K562 treated with DMSO at 1 percent for 12 hours (cell line): ENCODE data around the gene RAB14. TPM values are rescaled to one million over a fixed set of nuclear protein-coding genes. Genes with fewer than 3 reads are reported as not detected.

ENCODE experiments used
- total RNA-seq: library from RNA; unstranded; fragments of 300-600 nt; gene quantifications from 2 replicates; pipeline ENCODE4 v1.2.3, GENCODE V29; 2022; ENCODE audit not compliant: insufficient read depth

RAB14 gene
- 15.5 and 34.8 TPM in 2 replicates for total RNA-seq

DNA sequence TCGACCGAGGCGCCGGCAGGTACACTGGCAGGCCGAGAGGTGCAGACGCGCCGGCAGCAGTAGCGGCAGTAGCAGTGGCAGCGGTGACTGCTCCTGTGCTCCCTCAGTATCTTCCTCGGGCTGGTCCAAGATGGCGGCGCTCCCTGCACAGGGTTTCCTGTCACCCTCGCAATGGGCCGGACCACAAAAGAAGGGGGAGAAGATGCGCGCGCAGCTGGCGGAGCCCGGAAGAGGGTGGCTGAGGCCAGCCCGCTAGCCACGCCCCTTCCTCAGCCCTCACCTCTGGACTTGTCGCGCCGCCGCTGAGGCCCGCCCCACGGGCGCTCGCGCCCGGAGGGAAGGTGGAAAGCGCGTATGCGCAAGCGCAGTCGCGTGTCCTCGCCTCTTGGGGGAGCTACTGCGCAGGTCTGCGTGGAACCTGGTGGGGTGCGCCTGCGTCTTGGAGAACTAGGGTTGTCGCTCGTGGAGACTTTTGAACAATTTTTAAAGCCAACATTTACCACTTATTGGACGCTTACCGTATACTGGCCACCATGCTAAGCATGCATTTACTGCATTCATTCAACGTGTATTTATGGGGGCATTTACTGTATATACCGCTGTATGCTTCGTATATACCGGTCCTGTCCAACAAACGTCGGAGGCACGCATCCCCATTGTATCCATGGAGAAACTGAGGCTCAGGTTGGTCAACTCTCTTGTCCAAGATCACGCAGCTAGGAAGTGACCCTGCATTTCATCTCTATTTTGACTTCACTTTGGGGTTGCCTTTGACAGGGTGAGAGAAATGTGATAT is at the start of gene RAB14:
Gene RAB14, minus strand, starts transcription at position 132 of the 796 bp plus-strand sequence. CDS start 8,457 bp downstream, outside the sequence.

Other genes with a start within 250 kb of the RAB14 start
- gene C5, start 151.6 kb downstream of the RAB14 start, total RNA-seq: 0.14 and 1.5 TPM in 2 replicates
- gene CNTRL, start 126.9 kb downstream of the RAB14 start, total RNA-seq: 7.6 and 25.2 TPM in 2 replicates
- gene GSN, start 66.3 kb upstream of the RAB14 start, total RNA-seq: 46.7 and 63.0 TPM in 2 replicates
- gene STOM, start 168.4 kb upstream of the RAB14 start, total RNA-seq: 13.4 and 46.1 TPM in 2 replicates